GM18499 (cell line): ENCODE data around the gene SHC3.

Source experiments
- ATAC-seq: cut with Tn5 transposase; IDR thresholded peaks from one replicate; pipeline ENCODE4 v1.9.1; 2021; ENCODE audit warnings: moderate number of reproducible peaks; ENCODE audit not compliant: insufficient read depth, unreplicated experiment

SHC3 gene

GRCh38 chr9:88973281-88974045, 205.2 kb downstream of the SHC3 start:
- no peak for ATAC-seq

- no peak for ATAC-seq
Measured at GRCh38 chr9:88972401-88972800, 206.2 kb downstream of the SHC3 start.

GRCh38 chr9:88971131-88971960, 207.3 kb downstream of the SHC3 start:
- ATAC-seq: no peak

GRCh38 chr9:88969646-88970373, 208.8 kb downstream of the SHC3 start:
- ATAC-seq: no peak

- ATAC-seq: no peak
Measured at GRCh38 chr9:88968799-88969198, 209.8 kb downstream of the SHC3 start.

- ATAC-seq: no peak
Measured at GRCh38 chr9:88966894-88967676, 211.5 kb downstream of the SHC3 start.

- no peak for ATAC-seq
Measured at GRCh38 chr9:88965473-88965872, 213.1 kb downstream of the SHC3 start.

- ATAC-seq: no peak
Measured at GRCh38 chr9:88960632-88961031, 218.0 kb downstream of the SHC3 start.

- no peak for ATAC-seq
Measured at GRCh38 chr9:88959727-88960469, 218.7 kb downstream of the SHC3 start.

- no peak for ATAC-seq
Measured at GRCh38 chr9:88957526-88957925, 221.1 kb downstream of the SHC3 start.
